Umbilical cord (tissue), 2 donors: ENCODE results near the gene PPP4R4. TPM values are rescaled to one million over a fixed set of nuclear protein-coding genes. Genes with fewer than 3 reads are reported as not detected.
"Not testable (repeated sequence)": the region's sequence is repeated elsewhere in the genome, so short reads cannot be mapped to it uniquely, and the experiment has no call there.

Source experiments
- DNase-seq: peaks from one replicate; pipeline ENCODE4 v3.0.0-alpha.2; 2015; ENCODE audit warnings: low spot score
- total RNA-seq: library from RNA; depleted of rRNA; stranded (reverse); fragments of >200 nt; gene quantifications from one replicate; pipeline ENCODE4 v1.2.3, GENCODE V29; 2014; ENCODE audit warnings: low replicate concordance; ENCODE audit not compliant: insufficient read depth

Gene PPP4R4
- total RNA-seq, 1 donor from 2014 or later, result 0.72 TPM

GRCh38 chr14:94143711-94144110 lies 30.4 kb upstream of the PPP4R4 start:
- no peak for DNase-seq

GRCh38 chr14:94144765-94145164 lies 29.4 kb upstream of the PPP4R4 start:
- no peak for DNase-seq

- DNase-seq, result no peak
Measured at GRCh38 chr14:94145902-94146527, 28.1 kb upstream of the PPP4R4 start.

- no peak for DNase-seq
Measured at GRCh38 chr14:94152676-94153075, 21.4 kb upstream of the PPP4R4 start.

- DNase-seq, result no peak
Measured at GRCh38 chr14:94153750-94154342, 20.3 kb upstream of the PPP4R4 start.

GRCh38 chr14:94156143-94156542 lies 18.0 kb upstream of the PPP4R4 start:
- DNase-seq, result not testable (repeated sequence)

GRCh38 chr14:94157197-94157596 lies 16.9 kb upstream of the PPP4R4 start:
- no peak for DNase-seq

- DNase-seq, result no peak
Measured at GRCh38 chr14:94158239-94158883, 15.8 kb upstream of the PPP4R4 start.

- no peak for DNase-seq
Measured at GRCh38 chr14:94161058-94161457, 13.1 kb upstream of the PPP4R4 start.

GRCh38 chr14:94161981-94162380 lies 12.1 kb upstream of the PPP4R4 start:
- peak; percentile 31 for DNase-seq

GRCh38 chr14:94162466-94162865 lies 11.7 kb upstream of the PPP4R4 start:
- DNase-seq, result no peak

GRCh38 chr14:94163796-94164195 lies 10.3 kb upstream of the PPP4R4 start:
- DNase-seq, result no peak

- no peak for DNase-seq
Measured at GRCh38 chr14:94164685-94165431, 9.3 kb upstream of the PPP4R4 start.

GRCh38 chr14:94165744-94166143 lies 8.4 kb upstream of the PPP4R4 start:
- DNase-seq, result no peak

- DNase-seq, result no peak
Measured at GRCh38 chr14:94170136-94170535, 4.0 kb upstream of the PPP4R4 start.

- DNase-seq, result no peak
Measured at GRCh38 chr14:94171208-94171607, 2.9 kb upstream of the PPP4R4 start.

- no peak for DNase-seq
Measured at GRCh38 chr14:94172545-94172944, 1.6 kb upstream of the PPP4R4 start.

- no peak for DNase-seq
Measured at GRCh38 chr14:94173471-94173884, 644 bp upstream of the PPP4R4 start.

- DNase-seq, result no peak
Measured at GRCh38 chr14:94174604-94175010, 485 bp downstream of the PPP4R4 start.

- no peak for DNase-seq
Measured at GRCh38 chr14:94175011-94175745, 1.1 kb downstream of the PPP4R4 start.

- DNase-seq, result no peak
Measured at GRCh38 chr14:94175747-94176146, 1.6 kb downstream of the PPP4R4 start.

GRCh38 chr14:94176808-94177207 lies 2.7 kb downstream of the PPP4R4 start:
- no peak for DNase-seq
